Uterus (tissue), 2 donors: Measurements from ENCODE around the gene LIMK1.

Experiments used
- CTCF ChIP-seq, 4 experiments: fragments of 200-600 bp in 2 of 4; fragments of 450-650 bp in 2 of 4; sonication (generic) in 2 of 4; IDR thresholded peaks; one replicate each; pipeline ENCODE4 v1.5.1; 2016 to 2019; ENCODE audit warnings: antibody characterized with exemption in 4 of 4, mild to moderate bottlenecking in 2 of 4, moderate library complexity in 1 of 4
- POLR2A ChIP-seq, 2 donors: fragments of 450-650 bp; IDR thresholded peaks; one replicate each; pipeline ENCODE4 v1.6.1; 2016; ENCODE audit warnings: antibody characterized with exemption in 2 of 2, mild to moderate bottlenecking in 1 of 2, moderate library complexity in 1 of 2

- TF ChIP-seq CTCF (IDR thresholded peaks at IDR 0.05) (no peak), POLR2A (IDR thresholded peaks at IDR 0.05) (no peak)
Observed at GRCh38 chr7:74059681-74060588, 23.7 kb upstream of the LIMK1 start.
